Activated CD4-positive, alpha-beta memory T cell treated with anti-CD3 and anti-CD28 coated beads for 36 hours (primary cell): ENCODE results near the gene ZNF343. TPM values are rescaled to one million over a fixed set of nuclear protein-coding genes. Genes with fewer than 3 reads are reported as not detected.

Experiments
- CTCF ChIA-PET: fragments of 350-600 bp; sonication (Branson Sonifier 250); formaldehyde crosslinking; loops from one replicate; lab custom pipeline; 2021; ENCODE audit warnings: antibody characterized with exemption, inconsistent platforms; lab: Charles Lee
- POLR2A ChIA-PET: fragments of 350-600 bp; sonication (Branson Sonifier 250); formaldehyde crosslinking; loops from one replicate; lab custom pipeline; 2021; ENCODE audit warnings: antibody characterized with exemption; lab: Charles Lee
- DNase-seq: peaks from one replicate; pipeline ENCODE4 v3.0.0-alpha.2; 2020
- H3K27ac Mint-ChIP-seq: one replicate; pipeline ENCODE4 v1.8.0; 2021; ENCODE audit warnings: mixed read lengths
- H3K27me3 Mint-ChIP-seq: one replicate; pipeline ENCODE4 v1.8.0; 2021; ENCODE audit warnings: mixed read lengths
- H3K36me3 Mint-ChIP-seq: one replicate; pipeline ENCODE4 v1.8.0; 2021; ENCODE audit warnings: mixed read lengths
- H3K4me1 Mint-ChIP-seq: one replicate; pipeline ENCODE4 v1.8.0; 2021; ENCODE audit warnings: low read depth, mixed read lengths
- H3K4me3 Mint-ChIP-seq: one replicate; pipeline ENCODE4 v1.8.0; 2021; ENCODE audit warnings: mild to moderate bottlenecking, mixed read lengths
- H3K9me3 Mint-ChIP-seq: one replicate; pipeline ENCODE4 v1.8.0; 2021; ENCODE audit warnings: mixed read lengths
- intact Hi-C: fragments of 100-400 bp; cut with micrococcal nuclease; formaldehyde crosslinking; loops from one replicate; pipeline ENCODE4 v1.15.1; 2023
- total RNA-seq, 2 experiments: library from RNA; stranded (reverse); gene quantifications; one replicate each; pipeline ENCODE4 v1.2.3, GENCODE V29; 2021

ZNF343 gene
- total RNA-seq, 2 experiments from 2014 or later: 6.8 to 6.9 TPM

DNA sequence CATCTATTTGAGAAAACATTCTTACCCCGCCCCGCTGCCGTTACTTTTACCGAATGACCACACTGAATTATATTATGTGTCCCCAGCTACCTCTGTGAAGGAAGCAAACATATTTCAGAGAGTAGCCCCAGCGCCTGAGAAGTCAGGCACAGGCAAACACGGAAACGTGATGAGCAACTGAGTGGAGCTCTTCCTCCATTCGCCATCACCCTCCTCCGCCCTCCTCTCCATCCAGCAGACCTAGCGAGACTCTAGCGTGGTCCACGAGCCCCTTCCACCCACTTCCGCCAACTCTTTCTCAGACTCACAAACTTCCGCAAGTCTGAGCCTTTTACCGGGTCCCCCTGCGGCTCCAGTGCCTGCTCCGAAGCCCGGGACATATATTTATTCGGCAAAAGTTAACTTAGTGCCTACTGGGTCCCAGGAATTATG is 38.7 kb downstream of the ZNF343 start:
- H3K4me1 Mint-ChIP-seq: peaks cover 43% of the 10 kb centered on the region
- peaks cover 54% of the 10 kb centered on the region for H3K36me3 Mint-ChIP-seq
- no peaks in the 10 kb centered on the region for H3K9me3 Mint-ChIP-seq
- CTCF ChIA-PET: interaction anchor here (0.8 to 5.7 kb wide), 7 partner anchors 14 to 252 kb away, joined by 3 to 36 read pairs (median 3); no protein-coding TSS in a partner anchor
- peak; percentile 76 for DNase-seq
- intact Hi-C loops: loop anchor here (1.0 to 2.0 kb wide), 6 partner anchors 39 to 402 kb away; partner anchors contain the start of genes IDH3B and NOP56
- H3K27ac Mint-ChIP-seq: peak overlapping the region; percentile 100
- POLR2A ChIA-PET: interaction anchor here (0.6 to 4.0 kb wide), 13 partner anchors 10 to 1142 kb away, joined by 3 to 23 read pairs (median 4); partner anchors contain the start of genes NOP56, STK35 and ZNF343
- H3K4me3 Mint-ChIP-seq: peak overlapping the region; percentile 100
- no peaks in the 10 kb centered on the region for H3K27me3 Mint-ChIP-seq

DNA sequence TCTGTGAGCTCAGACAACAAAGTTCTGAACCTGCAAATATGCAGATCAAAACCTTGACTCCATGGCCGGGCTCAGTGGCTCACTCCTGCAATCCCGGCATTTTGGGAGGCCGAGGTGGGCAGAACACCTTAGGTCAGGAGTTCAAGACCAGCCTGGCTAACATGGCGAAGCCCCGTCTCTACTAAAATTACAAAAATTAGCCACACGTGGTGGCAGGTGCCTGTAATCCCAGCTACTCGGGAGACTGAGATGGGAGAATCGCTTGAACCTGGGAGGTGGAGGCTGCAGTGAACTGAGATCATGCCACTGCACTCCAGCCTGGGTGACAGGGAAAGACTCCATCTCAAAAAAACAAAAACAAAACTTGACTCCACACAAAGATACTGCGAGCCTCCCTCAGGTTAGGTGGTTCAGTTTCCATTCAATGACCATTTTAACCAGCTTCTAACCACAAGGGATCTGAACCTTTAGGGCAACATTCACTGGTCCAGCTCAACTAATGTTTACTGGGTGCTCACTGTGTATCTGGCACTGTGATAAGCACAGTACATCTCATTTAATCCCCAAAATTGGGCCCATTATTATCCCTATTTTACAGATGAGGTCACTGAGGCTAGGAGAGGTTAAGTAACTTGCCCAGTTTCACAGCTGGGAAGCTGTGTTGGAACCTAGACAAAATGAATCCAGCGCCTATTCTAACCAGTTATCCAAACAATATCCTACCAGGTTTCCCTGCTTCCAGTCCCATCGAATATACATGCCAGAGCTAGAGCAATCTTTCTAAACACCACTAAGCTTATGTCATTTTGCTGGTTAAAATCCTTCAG is 39.9 kb downstream of the ZNF343 start:
- CTCF ChIA-PET: interaction anchor here (1.0 to 5.7 kb wide), 6 partner anchors 13 to 260 kb away, joined by 3 to 36 read pairs (median 4); no protein-coding TSS in a partner anchor
- peak overlapping the region; percentile 100 for H3K4me3 Mint-ChIP-seq
- intact Hi-C loops: no loop called here
- H3K36me3 Mint-ChIP-seq: peaks cover 66% of the 10 kb centered on the region
- no peaks in the 10 kb centered on the region for H3K9me3 Mint-ChIP-seq
- POLR2A ChIA-PET: interaction anchor here (1.0 to 4.0 kb wide), 6 partner anchors 9 to 184 kb away, joined by 3 to 23 read pairs (median 6); partner anchors contain the start of gene NOP56
- peak overlapping the region; percentile 100 for H3K27ac Mint-ChIP-seq
- peaks cover 43% of the 10 kb centered on the region for H3K4me1 Mint-ChIP-seq
- DNase-seq: no peak
- no peaks in the 10 kb centered on the region for H3K27me3 Mint-ChIP-seq

DNA sequence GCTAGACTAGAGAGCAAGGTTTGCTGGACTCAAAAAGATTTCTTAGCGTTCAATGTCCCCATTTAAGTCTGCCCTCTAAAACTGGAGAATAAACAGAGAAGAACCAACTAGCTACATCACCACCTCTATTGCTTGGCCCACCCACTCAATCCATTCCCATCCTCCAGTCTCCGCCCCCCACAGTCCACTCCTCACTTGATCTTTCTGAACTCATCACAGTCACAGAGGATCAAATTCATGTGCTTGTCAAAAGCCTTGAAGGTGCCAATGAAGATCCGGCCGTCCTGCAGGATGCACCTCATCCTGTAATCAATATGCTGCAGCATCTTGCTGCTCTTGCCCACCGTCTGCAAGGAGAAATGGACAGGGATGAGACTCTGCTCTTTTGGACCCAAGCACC is 41.3 kb downstream of the ZNF343 start:
- ChIA-PET CTCF (interaction anchor here (0.6 to 5.7 kb wide), 4 partner anchors 10 to 54 kb away, joined by 3 to 36 read pairs (median 21); no protein-coding TSS in a partner anchor), POLR2A (interaction anchor here (4.0 kb wide), 1 partner anchor 8 kb away, joined by 23 read pairs; no protein-coding TSS in a partner anchor)
- peak overlapping the region; percentile 100 for H3K27ac Mint-ChIP-seq
- H3K4me1 Mint-ChIP-seq: peaks cover 45% of the 10 kb centered on the region
- intact Hi-C loops: no loop called here
- H3K4me3 Mint-ChIP-seq: peak overlapping the region; percentile 100
- H3K36me3 Mint-ChIP-seq: peaks cover 79% of the 10 kb centered on the region
- no peak for DNase-seq
- H3K27me3 Mint-ChIP-seq: no peaks in the 10 kb centered on the region
- no peaks in the 10 kb centered on the region for H3K9me3 Mint-ChIP-seq

DNA sequence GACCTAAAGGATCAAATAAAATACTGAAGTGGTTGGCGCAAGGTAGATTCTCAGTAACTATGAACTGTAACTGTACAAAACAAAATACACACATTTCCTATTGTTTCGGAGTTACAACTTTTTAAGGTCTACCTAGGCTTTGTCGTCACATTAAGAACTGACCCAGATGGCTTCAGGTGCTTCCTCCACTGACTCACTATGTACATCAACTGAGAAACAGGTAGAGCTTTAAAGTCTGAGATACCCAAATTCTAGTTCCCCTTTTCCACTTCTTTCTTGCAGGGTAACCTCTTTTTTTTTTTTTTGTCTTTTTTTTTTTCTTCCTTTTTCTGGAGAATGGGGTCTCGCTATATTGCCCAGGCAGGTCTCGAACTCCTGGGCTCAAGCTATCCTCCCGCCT is 43.6 kb downstream of the ZNF343 start:
- H3K36me3 Mint-ChIP-seq: peaks cover 92% of the 10 kb centered on the region
- POLR2A ChIA-PET: interaction anchor here (0.7 kb wide), 1 partner anchor 187 kb away, joined by 3 read pairs; no protein-coding TSS in a partner anchor
- H3K9me3 Mint-ChIP-seq: no peaks in the 10 kb centered on the region
- H3K4me3 Mint-ChIP-seq: no peak overlapping the region
- DNase-seq: no peak
- peaks cover 37% of the 10 kb centered on the region for H3K4me1 Mint-ChIP-seq
- no peak overlapping the region for H3K27ac Mint-ChIP-seq
- no peaks in the 10 kb centered on the region for H3K27me3 Mint-ChIP-seq
- CTCF ChIA-PET: no interaction called here
- intact Hi-C loops: no loop called here

DNA sequence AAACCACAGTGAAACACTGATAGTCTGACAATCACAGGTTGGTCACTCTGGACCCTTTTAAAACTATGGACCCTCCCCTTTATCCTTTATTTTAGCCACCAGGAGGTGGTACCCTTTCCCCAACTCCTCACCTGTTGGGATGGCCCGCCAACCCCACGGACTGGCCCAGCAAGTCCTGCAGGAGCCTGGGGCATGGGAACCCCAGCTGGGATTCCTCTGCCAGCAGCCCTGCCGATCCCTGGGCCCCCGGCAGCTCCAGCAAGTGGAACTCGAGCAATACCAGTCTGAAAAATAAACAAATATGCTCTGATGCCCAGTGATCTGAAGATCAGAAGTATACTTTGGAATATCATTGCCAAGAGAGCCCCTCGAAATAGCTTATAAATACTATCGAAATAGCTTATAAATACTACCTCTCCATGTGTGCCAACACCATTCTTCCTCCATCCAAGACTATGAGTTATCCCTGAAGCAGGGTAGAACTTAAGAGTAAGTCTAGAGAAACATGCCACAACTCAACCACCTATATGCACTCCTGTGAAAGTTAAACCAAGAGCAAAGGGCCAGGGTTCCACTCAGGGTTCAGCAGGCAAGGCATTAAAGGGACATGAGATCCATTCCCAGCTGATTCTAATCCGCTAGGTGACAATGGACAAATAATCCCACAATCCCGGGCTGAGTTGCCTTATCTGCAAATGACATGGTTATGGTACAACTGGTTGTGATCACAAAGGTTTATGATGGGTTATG is 44.9 kb downstream of the ZNF343 start:
- intact Hi-C loops: no loop called here
- Mint-ChIP-seq H3K36me3 (peaks cover 86% of the 10 kb centered on the region), H3K4me1 (peaks cover 29% of the 10 kb centered on the region), H3K9me3 (no peaks in the 10 kb centered on the region), H3K27me3 (no peaks in the 10 kb centered on the region), H3K27ac (no peak overlapping the region), H3K4me3 (no peak overlapping the region)
- ChIA-PET CTCF (interaction anchor here (0.7 to 1.2 kb wide), 3 partner anchors 56 to 257 kb away, joined by 3 to 4 read pairs (median 3); no protein-coding TSS in a partner anchor), POLR2A (no interaction called here)
- no peak for DNase-seq

DNA sequence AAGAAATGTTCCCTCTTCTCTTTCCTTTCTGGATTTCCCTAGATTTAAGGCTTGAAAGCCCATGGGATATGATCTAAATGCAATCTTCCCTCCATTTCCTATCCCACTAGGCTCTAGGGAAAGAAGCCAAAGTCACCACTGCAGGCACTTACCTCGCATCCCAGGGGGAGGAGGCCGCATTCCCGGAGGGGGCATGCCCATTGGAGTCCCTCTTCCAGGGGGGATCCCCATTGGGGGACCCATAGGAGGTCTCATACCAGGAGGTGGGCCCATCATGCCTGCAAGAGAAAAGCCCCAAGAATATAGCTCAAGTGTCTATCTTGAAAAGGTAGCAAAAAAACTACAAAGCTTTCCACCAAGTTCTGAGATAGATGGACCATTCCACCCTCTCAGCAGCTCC is 46.2 kb downstream of the ZNF343 start:
- no peak for DNase-seq
- Mint-ChIP-seq H3K4me1 (peaks cover 16% of the 10 kb centered on the region), H3K27me3 (no peaks in the 10 kb centered on the region), H3K27ac (no peak overlapping the region), H3K36me3 (peaks cover 76% of the 10 kb centered on the region), H3K4me3 (no peak overlapping the region), H3K9me3 (no peaks in the 10 kb centered on the region)
- POLR2A ChIA-PET: no interaction called here
- CTCF ChIA-PET: no interaction called here
- intact Hi-C loops: no loop called here

DNA sequence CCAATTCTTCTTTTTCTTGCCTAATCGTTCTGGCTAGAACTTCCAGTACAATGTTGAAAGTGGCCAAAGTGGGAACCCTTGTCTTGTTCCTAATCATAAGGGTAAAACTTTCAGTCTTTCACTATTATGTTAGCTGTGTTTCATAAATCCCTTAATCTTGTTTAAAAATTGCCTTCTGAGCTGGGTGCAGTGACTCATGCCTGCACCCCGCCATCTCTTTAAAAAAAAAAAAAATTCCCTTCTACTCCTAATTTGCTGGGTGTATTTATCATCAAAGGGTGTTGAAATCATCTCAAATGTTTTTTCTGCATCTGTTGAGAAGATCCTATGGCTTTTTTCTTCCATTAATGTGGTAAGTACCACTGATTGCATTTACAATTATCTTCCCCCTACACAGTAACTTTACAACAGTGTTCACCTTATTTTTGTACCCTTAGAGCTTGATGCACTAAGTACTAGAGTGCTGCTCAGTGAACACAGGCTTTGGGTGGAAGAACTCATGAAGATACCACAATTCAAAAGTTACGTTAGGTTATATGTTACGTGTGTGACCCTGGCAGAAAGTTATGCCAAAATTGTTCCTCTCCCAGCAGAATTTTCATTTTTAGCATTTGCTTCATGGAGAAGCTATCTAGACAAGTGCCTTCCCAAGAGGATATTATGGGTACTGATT is 47.8 kb downstream of the ZNF343 start:
- Mint-ChIP-seq H3K4me1 (peaks cover 14% of the 10 kb centered on the region), H3K9me3 (no peaks in the 10 kb centered on the region), H3K36me3 (peaks cover 65% of the 10 kb centered on the region), H3K27me3 (no peaks in the 10 kb centered on the region), H3K27ac (peak overlapping the region; percentile 11), H3K4me3 (no peak overlapping the region)
- DNase-seq: no peak
- CTCF ChIA-PET: interaction anchor here (1.2 to 1.6 kb wide), 2 partner anchors 9 to 74 kb away, joined by 3 to 6 read pairs; no protein-coding TSS in a partner anchor
- intact Hi-C loops: no loop called here
- POLR2A ChIA-PET: interaction anchor here (4.3 kb wide), 1 partner anchor 9 kb away, joined by 23 read pairs; the partner anchor contains the start of gene SNRPB

DNA sequence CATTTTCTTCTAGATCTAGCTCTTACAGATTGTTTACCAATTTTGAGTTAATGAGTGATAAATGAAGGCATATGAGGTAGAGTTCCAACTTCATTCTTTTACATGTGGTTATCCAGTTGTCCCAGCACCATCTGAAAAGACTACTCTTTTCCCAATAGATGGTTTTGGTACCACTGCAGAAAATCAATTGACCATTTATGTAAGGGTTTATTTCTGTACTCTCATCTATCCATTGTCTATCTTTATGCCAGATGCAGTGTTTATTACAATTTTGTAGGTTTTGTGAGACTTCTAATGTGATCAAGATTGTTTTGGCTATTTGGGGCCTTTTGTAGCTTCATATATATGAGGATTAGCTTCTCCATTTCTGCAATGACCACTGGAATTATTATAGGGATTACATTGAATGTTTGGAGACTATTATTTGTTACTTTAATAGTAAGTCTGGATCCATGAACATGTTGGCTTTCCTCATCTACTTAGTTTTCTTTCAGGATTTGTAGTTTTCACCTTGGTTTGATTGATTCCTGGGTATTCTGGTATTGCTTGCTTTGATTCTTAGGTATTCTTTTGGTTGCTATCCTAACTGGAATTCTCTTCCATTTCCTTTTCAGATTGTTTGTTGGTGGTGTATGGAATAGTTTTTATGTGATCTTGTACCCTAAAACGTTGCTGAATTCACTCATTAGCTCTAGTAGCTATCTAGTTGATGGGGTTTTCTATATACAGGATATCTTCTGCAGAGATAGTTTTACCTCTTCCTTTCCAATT is 48.5 kb downstream of the ZNF343 start:
- peaks cover 17% of the 10 kb centered on the region for H3K4me1 Mint-ChIP-seq
- intact Hi-C loops: no loop called here
- peaks cover 58% of the 10 kb centered on the region for H3K36me3 Mint-ChIP-seq
- H3K9me3 Mint-ChIP-seq: no peaks in the 10 kb centered on the region
- DNase-seq: no peak
- POLR2A ChIA-PET: interaction anchor here (0.8 to 4.3 kb wide), 2 partner anchors 9 to 194 kb away, joined by 3 to 23 read pairs; partner anchors contain the start of gene SNRPB
- no peak overlapping the region for H3K4me3 Mint-ChIP-seq
- CTCF ChIA-PET: interaction anchor here (1.2 to 1.6 kb wide), 2 partner anchors 8 to 73 kb away, joined by 3 to 6 read pairs; no protein-coding TSS in a partner anchor
- peak overlapping the region; percentile 11 for H3K27ac Mint-ChIP-seq
- H3K27me3 Mint-ChIP-seq: no peaks in the 10 kb centered on the region

DNA sequence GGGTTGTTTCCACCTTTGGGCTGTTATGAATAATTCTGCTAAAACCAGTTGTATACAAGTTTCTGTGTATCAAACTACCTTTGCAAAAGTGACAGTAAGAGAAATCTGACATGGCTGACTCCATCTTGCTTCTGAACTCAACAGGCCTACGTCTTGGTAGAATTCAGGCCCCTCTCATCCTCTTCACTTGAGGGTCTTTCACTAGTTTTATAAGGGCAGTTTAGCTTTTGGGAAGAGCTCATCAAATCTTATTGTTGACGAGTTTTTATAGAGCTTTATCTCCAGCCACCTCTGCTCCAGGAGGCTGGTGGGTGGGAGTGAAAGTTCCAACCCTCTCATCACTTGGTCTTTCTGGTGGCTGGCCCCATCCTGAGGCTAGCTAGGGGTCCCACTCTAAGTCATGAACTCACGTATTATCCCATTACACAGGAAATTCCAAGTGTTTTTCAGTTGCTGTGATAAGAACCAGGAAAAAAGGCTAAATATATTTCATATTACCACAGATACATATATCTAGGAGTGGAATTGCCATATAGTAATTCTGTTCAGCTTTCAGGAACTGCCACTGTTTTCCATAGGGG is 49.7 kb downstream of the ZNF343 start:
- CTCF ChIA-PET: interaction anchor here (0.6 to 1.3 kb wide), 2 partner anchors 63 to 1484 kb away, joined by 3 read pairs; no protein-coding TSS in a partner anchor
- no peaks in the 10 kb centered on the region for H3K27me3 Mint-ChIP-seq
- H3K4me3 Mint-ChIP-seq: no peak overlapping the region
- H3K27ac Mint-ChIP-seq: no peak overlapping the region
- DNase-seq: no peak
- intact Hi-C loops: no loop called here
- peaks cover 17% of the 10 kb centered on the region for H3K4me1 Mint-ChIP-seq
- H3K9me3 Mint-ChIP-seq: no peaks in the 10 kb centered on the region
- peaks cover 47% of the 10 kb centered on the region for H3K36me3 Mint-ChIP-seq
- POLR2A ChIA-PET: interaction anchor here (0.8 to 4.3 kb wide), 3 partner anchors 7 to 195 kb away, joined by 3 to 23 read pairs (median 3); partner anchors contain the start of gene SNRPB
